OCI-M2 (cell line): ENCODE measurements around the gene VTN.

Source experiments
- DNase-seq: peaks from one replicate; lab custom pipeline; 2025; ENCODE audit not compliant: unreplicated experiment; lab: John Stamatoyannopoulos, UW

VTN gene

GRCh38 chr17:28324781-28325180, 45.3 kb downstream of the VTN start:
- no peak for DNase-seq

- no peak for DNase-seq
Observed at GRCh38 chr17:28324267-28324745, 45.8 kb downstream of the VTN start.

GRCh38 chr17:28320215-28321061, 49.7 kb downstream of the VTN start:
- no peak for DNase-seq

DNA sequence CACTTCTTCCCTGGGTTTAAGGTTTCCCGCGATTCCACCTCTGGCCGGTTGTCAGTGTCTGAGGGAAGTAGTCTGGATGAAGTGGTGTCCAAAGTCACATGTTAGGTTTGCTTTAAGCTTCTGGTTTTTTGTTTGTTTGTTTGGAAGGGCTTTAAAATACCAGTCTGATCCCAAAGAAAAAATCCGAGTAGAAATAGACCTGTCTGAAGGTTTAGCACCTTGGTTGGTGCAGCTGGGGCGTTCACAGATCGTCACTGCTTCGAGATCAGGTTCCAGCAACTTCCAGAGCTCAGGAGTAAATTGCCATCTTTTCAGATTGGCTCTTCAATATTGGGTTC, 50.5 kb downstream of the VTN start:
- no peak for DNase-seq

DNA sequence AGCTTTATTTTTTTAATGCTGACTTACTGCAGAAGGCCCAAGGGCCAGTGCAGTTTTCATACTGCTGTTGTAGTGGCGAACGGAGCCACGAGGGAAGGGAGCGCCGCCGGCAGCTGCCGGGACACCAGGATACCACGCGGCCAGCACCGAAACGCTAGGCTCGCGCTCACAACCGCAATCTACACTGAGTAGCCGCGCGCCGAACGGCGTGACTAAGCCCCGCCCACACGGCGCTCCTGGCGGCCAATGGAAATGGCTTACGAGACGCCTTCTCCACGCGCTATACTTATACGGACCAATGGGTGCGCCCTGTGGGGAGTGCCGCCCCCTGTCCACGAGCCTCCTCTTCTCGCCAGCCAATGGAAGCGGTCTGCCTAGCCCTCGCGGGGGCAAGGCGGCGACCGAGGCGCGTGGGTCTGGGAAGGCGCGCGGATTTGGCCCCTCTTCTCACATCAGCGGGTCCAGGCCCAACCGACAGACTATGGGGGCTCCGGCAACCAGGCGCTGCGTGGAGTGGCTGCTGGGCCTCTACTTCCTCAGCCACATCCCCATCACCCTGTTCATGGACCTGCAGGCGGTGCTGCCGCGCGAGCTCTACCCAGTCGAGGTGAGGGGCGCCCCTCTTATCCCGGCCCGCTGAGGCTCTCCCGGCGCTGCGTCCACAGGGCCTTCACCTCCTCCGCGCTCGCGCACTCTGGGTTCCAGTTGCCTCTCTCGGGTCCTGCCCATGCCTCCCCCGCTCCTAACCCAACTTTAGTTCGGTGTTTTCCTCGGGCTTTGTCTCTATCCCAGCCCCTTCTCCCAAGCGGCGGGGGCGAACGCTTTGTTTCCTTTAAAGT, 51.1 kb downstream of the VTN start, which contains the start of gene TMEM97:
TSS of gene TMEM97 (plus strand) at position 442 of the 839 bp plus-strand sequence. CDS start at position 482, 40 bp downstream.
- DNase-seq = peak; percentile 55

DNA sequence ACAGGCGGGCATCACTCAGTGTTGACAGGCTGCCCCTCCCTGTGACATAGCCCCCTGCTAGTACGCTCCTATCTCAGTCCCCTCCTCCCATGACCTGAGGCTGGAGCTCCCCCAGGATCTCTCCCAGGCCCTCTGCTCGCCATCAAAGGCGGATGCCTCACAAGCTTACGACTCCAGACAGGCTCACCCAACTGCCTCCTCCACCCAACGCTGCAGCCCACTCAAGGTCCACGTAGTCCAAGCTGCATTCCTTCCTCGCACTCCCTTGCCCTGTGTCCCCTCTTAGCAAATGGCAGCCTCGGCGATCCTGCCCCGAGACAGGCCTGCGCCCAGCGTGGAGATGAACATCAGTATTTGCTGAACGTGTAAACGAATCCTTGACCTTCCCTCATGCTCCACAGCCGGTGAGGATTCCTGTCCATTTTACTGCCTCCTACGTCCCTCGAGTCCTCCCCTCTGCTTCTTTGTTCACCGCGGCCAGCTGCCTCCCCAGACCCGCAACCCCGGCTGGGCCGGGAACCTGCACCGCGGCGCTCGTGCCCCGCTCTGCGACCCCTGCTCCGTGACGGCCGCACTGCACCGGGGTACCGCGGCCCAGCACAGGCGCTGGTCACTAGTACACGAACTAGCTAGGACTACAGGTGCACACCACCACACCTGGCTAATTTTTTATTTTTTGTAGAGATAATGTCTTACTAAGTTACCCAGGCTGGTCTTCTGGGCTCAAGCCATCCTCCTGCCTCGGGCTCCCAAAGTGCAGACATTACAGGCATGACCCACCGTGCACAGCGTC, 51.9 kb downstream of the VTN start:
- DNase-seq = no peak
